Astrocyte of the hippocampus (primary cell): ENCODE measurements around the gene NAT16.
"Not testable (repeated sequence)": the region's sequence is repeated elsewhere in the genome, so short reads cannot be mapped to it uniquely, and the experiment has no call there.

Experiments used
- DNase-seq: peaks from one replicate; pipeline ENCODE4 v3.0.0; 2011; ENCODE audit warnings: low read depth, low spot score

NAT16 gene

DNA sequence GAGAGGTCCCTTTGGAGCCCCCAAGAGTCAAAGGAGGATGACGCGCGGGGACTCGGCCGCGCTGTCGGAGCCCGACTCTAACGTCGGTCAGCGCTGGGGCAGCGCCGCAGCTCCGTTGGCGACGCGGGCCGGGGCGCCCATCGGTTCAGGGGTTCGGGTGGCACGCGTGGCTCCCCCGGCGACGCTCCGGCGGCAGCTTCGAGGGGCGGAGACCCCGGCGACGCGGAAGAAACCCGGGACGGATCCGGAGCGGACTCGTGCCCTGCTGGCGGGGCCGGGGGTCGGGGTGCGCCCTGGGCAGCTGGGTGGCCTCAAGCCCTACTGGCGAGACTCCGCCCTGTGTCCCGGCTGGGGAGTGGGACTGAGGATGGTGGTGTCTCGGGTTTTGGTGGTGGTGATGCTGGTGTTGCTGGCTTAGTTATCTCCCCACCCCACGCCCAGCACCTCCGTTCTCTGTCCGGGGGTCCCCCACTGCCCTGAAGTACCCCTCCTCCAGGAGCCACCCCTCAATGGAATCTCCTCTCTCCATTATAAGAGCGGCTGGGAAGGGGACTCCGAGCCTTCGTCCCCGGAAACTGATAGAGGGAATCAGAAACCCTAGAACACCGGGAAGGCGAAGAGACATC is at the start of gene NAT16:
NAT16 (minus strand) TSS at position 164 of the 626 bp plus-strand sequence. CDS start 5,486 bp downstream, outside the sequence.
- no peak for DNase-seq

GRCh38 chr7:101226721-101227120 is 46.6 kb upstream of the NAT16 start:
- no peak for DNase-seq

GRCh38 chr7:101225650-101226049 is 45.6 kb upstream of the NAT16 start:
- no peak for DNase-seq

- no peak for DNase-seq
These were observed 43.4 kb upstream of the NAT16 start for GRCh38 chr7:101223528-101223927.

GRCh38 chr7:101222275-101222830 is 42.3 kb upstream of the NAT16 start:
- no peak for DNase-seq

GRCh38 chr7:101220295-101220694 is 40.2 kb upstream of the NAT16 start:
- no peak for DNase-seq

- DNase-seq = peak; percentile 40
These were observed 38.4 kb upstream of the NAT16 start for GRCh38 chr7:101218236-101219125.

DNA sequence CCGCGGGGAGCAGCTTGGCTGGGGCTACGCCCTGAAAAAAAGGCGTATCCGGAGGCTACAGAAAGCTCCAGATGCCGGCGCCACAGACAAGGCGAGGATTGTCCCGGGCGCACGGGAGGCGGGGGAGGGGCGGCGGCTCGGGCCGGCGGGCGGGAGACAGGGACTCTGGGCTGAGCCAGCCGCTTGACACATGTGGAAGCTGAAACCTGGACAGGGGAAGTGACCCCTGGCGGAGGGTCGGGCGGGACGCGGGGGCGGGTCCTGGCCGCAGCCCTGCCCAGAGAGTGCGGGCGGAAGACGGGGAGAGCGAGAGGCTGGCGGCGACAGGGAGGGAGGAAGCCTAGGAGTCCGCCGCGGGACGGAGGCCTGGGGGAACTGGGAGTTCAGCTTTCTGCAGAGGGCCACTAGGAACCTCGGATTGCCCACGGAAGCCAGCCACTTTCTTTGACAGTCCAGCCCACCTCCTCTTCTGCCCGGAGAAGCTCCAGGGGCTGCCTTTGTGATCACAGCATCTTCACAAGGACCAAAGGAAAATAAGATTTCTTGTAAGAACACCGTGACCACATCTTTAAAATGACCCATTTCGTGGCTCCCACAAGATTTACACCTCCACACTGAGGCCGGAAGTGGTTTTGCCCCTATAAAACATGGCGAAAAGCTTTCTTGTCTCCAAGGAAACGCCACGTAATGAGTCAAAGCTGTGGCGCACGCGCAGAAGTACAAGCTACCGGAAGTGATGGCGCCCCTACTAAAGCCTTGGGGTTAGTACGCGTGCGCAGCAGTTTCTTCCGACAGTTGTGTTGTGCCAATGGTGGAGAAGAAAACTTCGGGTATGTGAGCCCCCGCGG is 37.5 kb upstream of the NAT16 start, which contains the start of the genes PLOD3 and ZNHIT1:
PLOD3 (minus strand) TSS at position 194 of the 848 bp plus-strand sequence. CDS start 307 bp downstream, outside the sequence.
ZNHIT1 (plus strand) TSS at position 778 of the 848 bp plus-strand sequence; CDS start at position 809, 31 bp downstream.
- DNase-seq = peak; percentile 99

- DNase-seq = peak; percentile 46
These were observed 36.8 kb upstream of the NAT16 start for GRCh38 chr7:101216860-101217387.

GRCh38 chr7:101216001-101216859 is 36.1 kb upstream of the NAT16 start:
- no peak for DNase-seq

DNA sequence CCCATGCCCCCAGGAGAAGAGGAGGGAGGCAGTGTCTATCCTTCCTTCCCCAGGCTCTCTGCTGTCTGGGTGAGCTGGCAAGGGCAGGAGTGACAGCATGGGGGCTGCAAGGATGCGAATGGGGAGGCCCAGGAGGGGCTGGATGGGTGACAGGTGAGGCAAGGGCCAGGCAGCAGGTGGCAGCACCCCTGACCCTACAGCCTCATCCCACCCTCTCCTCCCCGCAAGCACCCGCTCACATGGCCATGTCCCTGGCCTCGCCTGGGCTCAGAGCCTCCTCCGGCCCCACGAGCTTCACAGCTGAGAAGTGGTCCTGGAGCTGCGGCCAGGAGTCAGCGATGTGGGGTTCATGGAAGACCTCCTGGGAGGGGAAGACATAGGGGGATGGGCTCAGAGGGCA is 31.9 kb upstream of the NAT16 start:
- DNase-seq = no peak

DNA sequence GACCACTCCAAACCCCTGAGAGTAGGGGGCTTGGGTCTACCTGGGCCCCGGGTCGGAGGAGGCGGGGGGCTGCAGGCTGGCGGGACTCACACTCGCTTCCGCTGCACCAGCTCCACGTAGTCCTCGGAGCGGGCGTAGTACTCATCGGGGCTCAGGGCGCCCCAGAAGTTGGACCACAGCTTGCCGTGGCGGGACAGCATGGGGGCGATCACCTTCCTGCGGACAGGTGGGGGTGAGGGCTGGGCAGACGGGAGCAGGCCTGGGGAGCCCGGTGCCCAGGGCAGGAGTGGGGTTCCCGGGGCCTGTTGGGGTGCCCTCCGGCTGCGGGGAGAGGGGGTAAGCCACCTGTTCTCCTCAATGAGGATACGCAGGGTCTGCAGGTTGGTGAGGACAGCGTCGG is 31.4 kb upstream of the NAT16 start:
- DNase-seq = no peak

- DNase-seq = no peak
These were observed 30.1 kb upstream of the NAT16 start for GRCh38 chr7:101210143-101210542.

- DNase-seq = no peak
These were observed 28.7 kb upstream of the NAT16 start for GRCh38 chr7:101208794-101209193.

- DNase-seq = no peak
These were observed 27.4 kb upstream of the NAT16 start for GRCh38 chr7:101207459-101207858.

GRCh38 chr7:101206665-101207042 is 26.6 kb upstream of the NAT16 start:
- no peak for DNase-seq

- DNase-seq = no peak
These were observed 26.0 kb upstream of the NAT16 start for GRCh38 chr7:101205901-101206664.

GRCh38 chr7:101203740-101204738 is 23.9 kb upstream of the NAT16 start:
- DNase-seq = not testable (repeated sequence)
